EH (cell line): ENCODE measurements around the gene SYT15.
"Not testable (repeated sequence)": the region's sequence is repeated elsewhere in the genome, so short reads cannot be mapped to it uniquely, and the experiment has no call there.

ENCODE experiments used
- DNase-seq: peaks from one replicate; pipeline ENCODE4 v3.0.0-alpha.2; 2015; ENCODE audit warnings: low read depth

The SYT15 gene

DNA sequence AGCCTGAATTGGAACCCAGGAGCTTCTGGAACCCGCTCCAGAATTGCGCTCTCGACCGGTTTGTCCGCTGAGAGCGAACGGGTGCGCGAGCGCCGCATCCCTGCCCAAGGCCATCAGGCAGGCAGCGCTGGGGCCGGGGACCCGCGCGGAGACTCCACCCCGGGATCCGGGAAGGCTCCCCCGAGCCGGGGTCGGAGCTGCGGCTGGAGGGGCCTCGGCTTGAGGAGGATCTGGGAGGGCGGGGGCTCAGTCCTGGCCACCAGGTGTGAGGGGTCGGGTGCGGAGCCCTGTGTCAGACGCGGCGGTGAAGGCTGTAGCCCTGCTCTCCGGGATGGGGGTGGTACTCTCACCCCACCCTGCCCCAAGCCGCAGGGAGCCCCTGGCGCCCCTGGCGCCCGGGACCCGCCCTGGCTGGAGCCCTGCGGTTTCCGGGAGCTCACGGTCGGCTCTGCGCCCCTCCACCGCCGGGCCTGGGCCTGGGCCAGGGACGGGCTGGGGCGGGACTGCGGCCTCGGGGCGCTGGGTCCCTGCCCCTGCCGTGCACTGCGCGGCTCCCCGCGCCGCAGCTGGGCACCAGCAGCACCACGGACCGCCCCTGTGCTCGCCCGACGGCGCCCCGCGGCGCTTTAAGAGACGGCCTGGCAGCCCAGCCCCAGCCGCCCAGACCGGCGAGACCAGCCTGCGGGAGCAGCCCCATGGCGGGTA lies at the start of gene SYT15:
TSS of gene SYT15 (plus strand) at position 655 of the 705 bp plus-strand sequence. CDS start at position 696, 41 bp downstream.
- DNase-seq, result not testable (repeated sequence)

DNA sequence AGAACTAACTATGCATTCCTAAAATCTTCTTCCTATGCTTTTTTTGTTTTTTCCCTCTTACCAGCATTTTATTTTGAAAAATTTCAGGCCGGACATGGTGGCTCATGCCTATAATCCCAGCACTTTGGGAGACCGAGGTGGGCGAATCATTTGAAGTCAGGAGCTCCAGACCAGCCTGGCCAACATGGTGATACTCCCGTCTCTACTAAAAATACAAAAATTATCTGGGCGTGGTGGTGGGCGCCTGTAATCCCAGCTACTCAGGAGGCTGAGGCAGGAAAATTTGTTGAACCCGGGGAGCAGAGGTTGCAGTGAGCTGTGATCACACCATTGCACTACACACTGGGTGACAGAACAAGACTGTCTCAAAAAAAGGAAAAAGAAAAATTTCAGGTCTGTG lies 49.2 kb upstream of the SYT15 start:
- not testable (repeated sequence) for DNase-seq

DNA sequence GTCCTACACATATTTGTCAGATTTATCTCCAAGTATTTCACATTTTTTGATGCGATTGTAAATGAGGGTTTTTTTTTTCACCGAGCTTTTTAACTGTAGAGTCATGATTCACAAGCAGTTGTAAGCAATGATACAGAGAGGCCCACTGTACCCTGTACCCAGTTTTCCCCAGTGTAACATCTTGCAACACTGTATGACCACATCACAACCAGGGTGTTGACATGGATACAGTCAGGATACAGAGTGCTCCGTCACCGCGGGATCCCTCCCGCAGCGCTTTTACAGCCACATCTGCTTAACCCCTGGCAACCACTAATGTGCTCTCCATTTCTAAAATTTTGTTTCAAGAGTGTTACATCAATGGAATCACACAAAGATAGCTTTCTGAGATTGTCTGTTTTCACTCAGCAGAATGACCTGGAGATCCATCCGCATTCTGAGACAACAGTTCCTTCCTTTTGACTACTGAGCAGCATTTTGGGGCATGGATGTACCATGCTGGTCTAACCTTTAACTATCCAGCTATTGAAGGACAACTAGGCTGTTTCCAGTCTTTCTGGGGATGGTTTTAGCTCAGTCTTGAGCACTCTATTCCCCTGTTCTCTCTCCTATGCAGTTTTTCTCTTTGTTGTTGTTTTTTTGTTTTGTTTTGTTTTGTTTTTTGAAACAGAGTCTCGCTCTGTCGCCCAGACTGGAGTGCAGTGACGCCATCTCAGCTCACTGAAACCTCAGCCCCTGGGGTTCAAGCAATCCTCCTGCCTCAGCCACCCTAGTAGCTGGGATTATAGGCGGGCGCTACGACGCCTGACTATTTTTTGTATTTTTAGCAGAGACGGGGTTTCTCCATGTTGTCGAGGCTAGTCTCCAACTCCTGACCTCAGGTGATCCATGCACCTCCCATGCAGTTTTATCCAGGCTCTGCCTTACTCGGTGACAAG lies 48.4 kb upstream of the SYT15 start:
- peak; percentile 88 for DNase-seq

DNA sequence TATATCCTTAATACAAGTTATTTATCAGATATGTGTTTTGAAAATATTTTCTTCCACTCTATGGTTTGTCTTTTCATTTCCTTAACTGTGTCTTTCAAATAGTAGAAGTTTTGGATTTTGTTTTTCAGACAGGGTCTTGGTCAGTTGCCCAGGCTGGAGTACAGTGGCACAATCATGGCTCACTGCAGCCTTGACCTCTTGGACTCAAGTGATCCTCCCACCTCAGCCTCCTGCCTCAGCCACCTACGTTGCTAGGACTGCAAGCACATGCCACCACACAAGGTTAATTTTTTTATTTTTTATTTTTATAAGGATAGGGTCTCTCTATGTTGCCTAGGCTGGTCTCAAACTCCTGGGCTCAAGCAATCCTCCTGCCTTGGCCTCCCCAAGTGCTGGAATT lies 46.7 kb upstream of the SYT15 start:
- DNase-seq, result not testable (repeated sequence)

DNA sequence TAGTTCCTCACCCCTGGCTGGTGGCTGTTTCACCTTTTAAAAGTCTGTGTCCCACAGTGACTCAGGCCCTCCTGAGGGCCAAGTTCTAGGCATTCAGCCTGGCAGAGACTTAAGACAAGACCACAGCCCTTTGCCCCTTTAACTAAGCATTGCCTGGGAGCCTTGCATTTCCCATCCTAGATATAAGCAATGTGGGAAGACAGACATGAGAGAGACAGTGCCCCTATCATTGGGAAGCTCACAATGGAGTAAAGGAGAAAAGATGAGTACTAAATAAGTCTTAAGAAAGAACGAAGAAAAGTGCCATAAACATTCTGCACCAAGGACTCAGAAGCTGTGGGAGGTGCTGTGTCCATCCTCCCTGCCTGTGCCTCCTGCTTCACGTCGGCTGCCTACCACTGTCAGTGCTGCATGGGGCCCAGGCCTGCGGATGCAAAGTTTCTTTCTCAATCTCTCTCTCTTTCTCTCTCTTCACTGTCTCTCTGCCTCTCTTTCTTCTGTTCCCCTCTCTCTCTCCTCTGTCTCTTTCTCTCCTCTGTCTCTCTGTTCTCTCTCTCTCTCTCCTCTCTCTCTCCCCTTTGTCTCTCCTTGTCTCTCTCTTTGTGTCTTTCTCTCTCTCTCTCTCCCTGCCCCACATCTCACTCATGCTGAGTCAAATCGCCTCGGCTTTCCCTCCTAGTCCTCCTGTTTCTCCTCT lies 44.0 kb upstream of the SYT15 start:
- no peak for DNase-seq

DNA sequence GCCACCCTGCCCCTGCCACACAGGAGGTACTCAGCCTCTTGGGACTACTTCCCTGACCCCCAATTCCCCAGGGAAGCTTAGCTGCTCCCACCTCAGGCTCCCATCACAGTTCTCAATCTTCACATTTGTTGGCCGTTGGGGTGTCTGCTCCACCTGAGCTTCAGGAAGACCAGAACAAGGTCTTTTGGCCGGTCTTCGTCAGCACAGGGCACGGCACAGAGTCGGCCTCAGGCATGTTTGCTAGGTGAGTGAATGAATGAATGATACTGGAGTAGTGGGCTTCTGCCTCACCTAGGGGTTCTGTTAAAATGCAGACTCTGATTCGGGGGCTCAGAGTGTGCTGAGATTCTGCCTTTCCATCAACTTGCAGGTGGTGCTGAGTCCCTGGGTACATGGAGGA lies 42.8 kb upstream of the SYT15 start:
- DNase-seq, result no peak

DNA sequence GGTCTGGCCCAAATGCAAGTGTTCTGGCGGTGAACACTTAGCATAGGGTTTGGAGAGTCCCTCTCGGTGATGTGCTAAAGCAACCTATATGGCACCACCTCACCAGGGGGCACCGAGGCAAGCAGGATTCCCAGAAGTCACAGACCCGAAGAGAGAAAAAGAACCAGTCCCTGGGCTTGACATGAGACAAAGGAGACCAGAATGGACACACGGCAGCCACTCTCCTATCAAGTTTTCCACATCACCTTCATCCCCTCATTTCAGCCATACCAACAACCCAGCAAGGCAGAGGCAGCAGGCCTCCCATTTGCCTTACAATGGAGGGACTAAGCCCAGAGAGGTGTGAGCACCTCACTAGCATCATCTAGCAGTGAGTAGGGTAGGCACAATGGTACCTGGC lies 42.1 kb upstream of the SYT15 start:
- no peak for DNase-seq

DNA sequence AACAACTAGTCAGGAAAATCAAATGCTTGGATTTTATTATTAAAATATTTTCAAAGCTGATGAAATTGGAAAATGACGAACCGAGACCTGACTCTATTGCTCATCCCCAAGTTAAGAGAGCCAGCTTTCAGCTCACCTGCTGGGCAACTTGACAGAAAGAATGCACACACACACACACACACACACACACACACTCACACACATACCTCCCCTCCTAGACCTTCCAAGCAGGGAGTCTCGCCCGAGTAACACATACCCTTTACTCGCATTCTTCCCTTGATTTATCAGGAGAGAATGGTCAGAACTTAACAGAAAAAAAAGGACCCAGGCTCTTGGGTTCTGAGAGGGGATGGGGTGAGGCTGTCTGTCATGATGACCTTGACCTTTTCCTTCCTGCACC lies 41.6 kb upstream of the SYT15 start:
- no peak for DNase-seq

DNA sequence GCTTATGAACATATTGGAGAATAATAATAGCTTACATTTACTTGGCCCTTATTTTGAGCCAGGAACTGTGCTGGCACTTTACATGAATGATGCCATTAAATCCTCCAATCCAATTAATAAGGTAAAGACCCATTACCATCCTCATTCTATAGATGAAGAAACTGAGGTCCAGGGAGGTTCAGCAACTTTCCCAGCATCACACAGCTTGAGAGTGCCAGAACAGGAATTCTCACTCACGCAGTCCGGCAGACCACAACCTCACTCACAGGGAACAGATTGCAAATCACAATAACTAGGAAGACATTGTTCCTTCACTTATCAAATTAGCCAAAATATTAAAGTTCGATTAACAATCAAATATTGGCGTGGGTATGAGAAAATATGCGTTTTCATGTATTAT lies 40.8 kb upstream of the SYT15 start:
- DNase-seq, result no peak

DNA sequence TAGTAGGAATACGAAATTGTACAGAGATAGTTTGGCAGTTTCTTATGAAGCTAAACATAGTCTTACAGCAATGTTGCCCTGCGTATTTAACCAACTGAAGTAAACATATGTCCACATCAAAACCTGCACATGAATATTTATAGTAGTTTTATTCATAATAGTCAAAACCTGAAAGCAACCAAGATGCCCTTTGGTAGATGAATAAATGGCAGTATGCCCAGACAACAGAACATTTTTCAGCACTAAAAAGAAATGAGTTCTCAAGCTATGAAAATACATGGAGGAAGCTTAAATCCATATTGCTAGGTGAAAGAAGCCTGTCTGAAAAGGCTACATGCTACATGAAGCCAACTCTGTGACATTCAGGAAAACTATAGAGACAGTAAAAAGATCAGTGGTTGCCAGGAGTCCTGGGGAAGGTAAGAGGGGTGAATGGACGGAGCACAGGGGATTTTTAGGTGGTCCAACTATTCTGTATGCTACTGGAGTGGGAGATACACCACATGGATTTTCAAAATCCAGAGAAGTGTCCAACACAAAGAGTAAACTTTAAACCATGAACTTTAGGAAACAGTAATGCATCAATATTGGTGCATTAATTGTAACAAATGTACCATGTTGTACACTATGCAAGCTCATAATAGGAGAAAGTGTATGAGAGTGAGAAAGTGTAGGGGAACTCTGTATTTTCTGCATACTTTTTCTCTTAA lies 40.1 kb upstream of the SYT15 start:
- DNase-seq, result no peak

DNA sequence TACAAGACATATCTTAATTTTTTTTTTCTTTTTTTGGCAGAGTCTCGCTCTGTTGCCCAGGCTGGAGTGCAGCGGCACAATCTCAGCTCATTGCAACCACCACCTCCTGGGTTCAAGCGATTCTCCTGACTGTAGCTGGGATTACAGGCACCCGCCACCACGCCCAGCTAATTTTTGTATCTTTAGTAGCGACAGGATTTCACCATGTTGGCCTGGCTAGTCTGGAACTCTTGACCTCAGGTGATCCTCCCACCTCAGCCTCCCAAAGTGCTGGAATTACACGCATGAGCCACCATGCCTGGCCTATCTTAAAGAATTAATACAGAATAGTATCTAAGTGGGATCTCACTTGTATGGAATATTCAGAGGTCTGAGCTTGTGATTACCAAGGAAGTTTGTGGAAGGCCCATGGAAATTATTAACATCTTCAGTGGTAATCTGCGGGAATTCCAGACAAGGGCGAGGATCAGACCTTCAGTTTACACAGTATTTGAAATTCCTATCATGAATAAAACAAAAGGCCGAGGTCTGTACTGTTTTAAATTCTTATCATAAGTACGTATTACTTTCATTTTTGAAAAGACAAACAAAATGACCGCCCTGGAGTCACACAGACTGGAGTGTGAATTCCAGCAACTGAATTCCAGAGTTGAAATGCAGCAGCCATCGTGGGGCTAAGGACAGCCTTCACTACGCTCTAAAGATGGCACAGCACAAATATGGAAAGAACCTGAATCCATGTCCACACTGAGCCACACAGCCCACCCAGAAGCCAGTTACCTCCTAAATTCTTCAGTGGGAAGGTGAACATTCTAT lies 39.1 kb upstream of the SYT15 start:
- peak; percentile 81 for DNase-seq

DNA sequence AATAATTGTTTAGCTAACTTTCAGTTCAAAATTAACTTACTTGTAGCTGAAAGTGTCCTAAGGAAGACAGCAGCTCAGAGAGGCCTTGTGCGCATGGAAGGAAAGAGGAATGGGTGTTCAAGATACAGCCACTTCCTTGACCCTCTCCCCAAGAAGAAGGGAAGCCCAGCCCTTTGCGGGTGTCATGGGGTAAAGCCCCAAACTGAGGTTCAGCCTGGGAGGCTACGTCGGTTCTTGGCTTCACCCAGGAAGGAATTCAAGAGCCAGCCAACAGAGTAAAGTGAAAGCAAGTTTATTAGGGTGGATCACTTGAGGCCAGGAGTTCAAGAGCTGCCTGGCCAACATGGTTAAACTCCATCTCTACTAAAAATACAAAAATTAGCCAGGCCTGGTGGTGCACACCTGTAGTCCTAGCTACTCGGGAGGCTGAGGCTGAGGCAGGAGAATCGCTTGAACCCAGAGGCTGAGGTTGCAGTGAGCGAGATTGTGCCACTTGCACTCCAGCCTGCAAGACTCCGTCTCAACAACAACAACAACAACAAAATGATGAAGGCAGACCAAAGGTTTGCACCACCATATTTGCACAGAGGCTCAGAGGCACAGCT lies 38.4 kb upstream of the SYT15 start:
- DNase-seq, result no peak

DNA sequence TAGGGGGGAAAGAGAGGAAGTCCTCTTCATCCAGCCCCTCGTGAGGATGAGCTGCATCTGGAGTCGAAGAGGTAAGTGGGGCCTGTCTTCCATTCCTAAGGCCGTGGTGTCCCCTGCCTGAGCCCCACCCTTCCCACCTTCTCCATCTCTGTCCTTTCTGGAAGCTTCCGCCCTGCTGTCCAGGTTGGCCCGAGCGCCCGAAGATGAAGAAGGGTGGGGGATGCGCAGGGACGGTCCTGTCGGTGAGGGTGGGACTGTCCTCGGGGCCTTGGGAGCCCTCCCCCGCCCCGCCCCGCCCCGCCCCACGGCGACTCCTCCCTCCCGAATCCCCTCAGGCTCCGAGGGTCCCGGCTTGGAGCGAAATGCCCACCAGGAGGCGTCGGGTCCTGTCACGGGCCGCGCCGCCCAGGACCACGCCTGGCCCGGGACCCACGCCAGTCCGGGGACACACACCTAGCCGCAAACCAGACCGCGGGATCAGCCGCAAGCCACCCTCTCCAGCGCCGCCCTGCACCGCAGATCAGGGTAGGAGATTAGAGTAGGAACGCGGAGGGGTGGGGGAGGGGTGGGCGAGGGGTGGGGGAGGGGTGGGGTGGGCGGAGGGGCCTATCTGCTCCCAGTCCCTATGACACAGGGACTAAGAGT lies 37.8 kb upstream of the SYT15 start:
- no peak for DNase-seq

DNA sequence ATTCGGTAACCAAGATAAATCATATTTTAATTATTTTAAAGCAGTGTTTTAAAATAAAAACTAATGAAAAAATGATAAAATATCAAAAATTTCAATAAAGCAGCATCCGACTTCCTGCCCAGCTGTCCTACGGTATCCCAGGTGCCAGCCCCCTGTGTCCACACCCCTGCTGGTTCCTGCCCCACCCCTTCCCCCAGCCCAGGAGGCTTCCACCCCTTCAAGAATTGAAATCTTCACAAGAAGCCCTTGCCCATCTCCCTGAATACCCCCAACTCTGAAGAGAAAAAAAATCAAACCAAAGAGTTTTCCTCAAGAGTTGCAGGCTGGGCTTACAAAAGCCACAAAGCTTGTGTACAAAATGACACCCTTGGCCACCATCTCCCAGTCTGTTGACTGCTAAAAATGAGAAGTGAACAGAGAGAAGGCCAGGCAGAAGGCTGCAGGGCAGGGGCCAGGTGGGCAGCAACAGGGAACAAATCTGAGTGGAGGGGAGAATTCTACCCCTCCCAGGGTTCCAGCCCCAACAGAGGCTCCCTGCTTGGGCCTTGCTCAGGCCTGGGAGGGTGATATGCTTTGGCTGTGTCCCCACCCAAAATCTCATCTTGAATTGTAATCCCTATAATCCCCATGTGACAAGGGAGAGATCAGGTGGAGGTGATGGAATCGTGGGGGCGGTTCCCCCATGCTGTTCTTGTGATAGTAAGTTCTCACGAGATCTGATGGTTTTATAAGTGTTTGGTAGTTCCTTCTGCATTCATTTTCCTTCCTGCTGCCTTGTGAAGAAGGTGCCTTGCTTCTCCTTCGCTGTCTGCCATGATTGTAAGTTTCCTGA lies 37.0 kb upstream of the SYT15 start:
- DNase-seq, result no peak

DNA sequence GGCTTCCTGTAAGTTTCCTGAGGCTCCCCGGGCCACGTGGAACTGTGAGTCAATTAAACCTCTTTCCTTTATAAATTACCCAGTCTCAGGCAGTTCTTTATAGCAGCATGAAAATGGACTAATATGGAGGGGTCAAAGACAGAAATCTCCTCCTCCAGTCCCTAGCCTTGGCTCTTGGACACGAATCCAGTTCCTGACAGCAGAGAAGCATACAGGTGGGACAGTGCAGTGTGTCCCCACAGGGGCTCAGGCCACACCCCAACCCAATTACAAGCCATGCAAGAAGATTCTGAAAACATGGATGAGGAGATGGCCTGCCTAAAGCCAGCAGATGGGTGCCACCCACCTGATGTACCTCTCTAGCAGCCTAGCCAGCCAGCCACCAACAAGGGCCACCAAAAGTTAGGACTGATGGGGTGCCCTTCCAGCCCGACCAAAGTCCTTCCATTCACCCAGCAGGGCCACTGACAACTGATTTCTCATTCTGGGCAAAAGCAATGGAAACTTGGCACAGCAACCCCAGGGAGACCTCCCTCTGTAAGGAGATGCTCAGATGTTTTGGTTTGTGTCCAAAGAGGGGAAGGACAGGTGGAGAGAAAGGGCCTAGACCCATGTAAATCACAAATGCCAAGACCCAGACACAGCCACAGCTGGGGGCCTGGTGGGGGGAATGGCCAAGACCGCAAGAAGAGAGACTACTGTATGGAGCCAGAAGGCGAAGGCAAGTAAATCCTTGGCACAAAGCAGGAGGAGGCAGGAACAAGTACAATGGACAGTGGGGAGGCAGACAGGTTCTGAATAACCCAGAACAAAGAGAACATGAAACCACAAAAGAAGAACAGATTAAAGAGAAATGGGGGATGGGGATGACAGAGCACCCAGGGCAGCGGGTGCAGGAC lies 36.1 kb upstream of the SYT15 start:
- no peak for DNase-seq

DNA sequence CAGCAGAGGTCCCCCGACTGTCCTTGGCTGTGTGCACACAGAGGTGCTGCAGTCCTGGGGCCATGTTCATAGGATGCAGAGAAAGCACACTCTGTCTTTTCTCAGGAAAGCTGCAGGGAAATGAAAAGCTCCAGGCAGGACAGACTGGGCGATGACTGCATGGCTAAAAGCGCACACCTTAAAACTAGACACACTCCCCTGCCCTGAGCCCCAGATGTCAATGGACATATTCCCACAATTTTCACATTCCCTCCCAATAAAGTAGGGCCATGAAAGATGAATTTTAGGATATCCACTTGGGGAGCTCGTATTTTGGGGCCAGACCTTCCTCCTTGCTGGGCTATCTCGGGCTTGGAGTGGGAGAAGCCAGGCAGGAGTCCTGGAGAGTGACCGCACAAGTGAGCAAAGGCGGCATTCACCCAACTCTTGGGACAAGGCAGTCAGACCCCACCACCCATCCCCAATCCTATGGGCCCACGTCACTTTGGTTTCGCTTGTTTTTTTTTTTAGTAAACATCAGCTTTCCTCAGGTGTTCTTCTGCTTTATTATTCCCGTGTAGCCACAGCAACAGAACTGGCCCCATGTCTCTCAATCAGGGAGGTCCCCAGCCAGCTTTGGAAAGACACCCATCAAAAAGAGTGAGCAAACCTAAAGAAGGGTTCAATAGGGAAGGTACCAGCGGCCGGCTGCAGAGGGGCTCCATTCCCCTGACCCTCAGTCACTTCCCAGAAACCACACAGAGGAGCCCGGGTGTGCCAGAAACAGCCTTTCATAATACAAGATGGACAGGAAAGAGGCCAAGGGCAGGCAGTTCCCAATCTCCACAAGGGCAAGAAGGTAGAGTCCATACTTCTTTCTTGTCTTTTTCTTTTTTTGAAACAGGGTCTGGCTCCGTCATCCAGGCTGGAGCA lies 35.2 kb upstream of the SYT15 start:
- no peak for DNase-seq
